SK-N-MC (cell line): ENCODE measurements around the gene RBFA.

Source experiments
- EZH2 ChIP-seq: fragments of 200-600 bp; sonication (generic); IDR thresholded peaks from one replicate; pipeline ENCODE4 v1.6.1; 2017; ENCODE audit warnings: antibody characterized with exemption
- POLR2AphosphoS5 ChIP-seq: IDR thresholded peaks from 2 replicates; pipeline ENCODE4 v1.6.1; 2012; ENCODE audit warnings: mild to moderate bottlenecking, low read depth, low read length, borderline replicate concordance

DNA sequence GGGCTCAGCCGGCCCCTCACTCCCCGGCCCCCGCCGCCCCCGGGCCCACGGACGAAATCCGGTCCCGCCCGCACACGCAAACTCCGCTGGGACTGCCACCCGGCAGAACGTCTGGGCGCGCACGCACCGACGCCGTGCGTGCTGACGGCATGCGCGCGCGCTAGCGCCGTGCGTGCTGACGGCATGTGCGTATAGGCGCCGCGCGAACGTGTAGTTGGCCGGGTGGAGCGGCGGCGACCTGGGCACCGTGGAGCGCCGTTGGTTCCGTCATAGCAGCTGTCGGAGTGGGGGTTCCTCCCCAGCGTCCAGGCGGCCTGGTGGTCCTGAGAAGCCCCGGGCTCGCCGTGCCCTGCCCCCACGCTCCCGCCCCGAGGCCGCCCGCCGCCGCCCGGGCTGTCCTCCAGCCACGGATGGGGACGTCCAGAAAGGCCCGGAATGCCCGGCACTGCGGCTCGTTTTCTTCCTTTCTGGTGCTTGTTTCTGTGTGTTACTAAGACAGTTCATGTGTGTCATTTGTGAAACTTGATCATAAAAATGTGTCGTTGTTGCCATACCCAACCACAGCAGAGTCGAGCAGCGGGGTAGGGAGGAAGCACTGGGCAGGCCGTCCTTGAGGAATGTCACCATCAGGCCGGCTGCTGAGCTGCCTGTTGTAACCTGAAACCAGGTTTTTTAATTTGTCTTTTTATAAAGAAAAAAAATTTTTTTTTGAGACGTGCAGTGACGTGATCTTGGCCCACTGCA is 45.6 kb upstream of the RBFA start, which contains the start of gene TXNL4A:
- TF ChIP-seq POLR2AphosphoS5, result peak; percentile 96
- TF ChIP-seq EZH2, result no peak
